ENCODE data around the gene DYNLL1.
"Not testable (repeated sequence)": the region's sequence is repeated elsewhere in the genome, so short reads cannot be mapped to it uniquely, and the experiment has no call there.

GRCh38 chr12:120452524-120452923 lies 43.4 kb upstream of the DYNLL1 start:
- not testable (repeated sequence) for TF ChIP-seq EZH2phosphoT487 (IDR thresholded peaks at IDR 0.05; ENCODE audit: insufficient read depth, low read depth); EZH2 (IDR thresholded peaks at IDR 0.05; ENCODE audit: insufficient read depth, poor library complexity, severe bottlenecking)

All from GM23248 (cell line).